GM11168 (cell line): ENCODE data around the gene PELI3.

ENCODE experiments used
- in situ Hi-C: fragments of 300-500 bp; cut with MboI; formaldehyde crosslinking; loops from one replicate; pipeline ENCODE4 v1.12.0; 2022; ENCODE audit warnings: low sequenced_read_pairs; ENCODE audit not compliant: unreplicated experiment

Gene PELI3

GRCh38 chr11:66494935-66495334, 28.2 kb downstream of the PELI3 start:
- in situ Hi-C loops, result no loop called here

GRCh38 chr11:66495401-66495854, 28.7 kb downstream of the PELI3 start:
- in situ Hi-C loops, result no loop called here

- in situ Hi-C loops, result no loop called here
These were observed 30.5 kb downstream of the PELI3 start for GRCh38 chr11:66497206-66497605.

- in situ Hi-C loops, result no loop called here
These were observed 31.8 kb downstream of the PELI3 start for GRCh38 chr11:66498506-66498905.

- in situ Hi-C loops, result no loop called here
These were observed 38.6 kb downstream of the PELI3 start for GRCh38 chr11:66505276-66505816.

- in situ Hi-C loops, result no loop called here
These were observed 42.4 kb downstream of the PELI3 start for GRCh38 chr11:66509131-66509561.

- in situ Hi-C loops, result no loop called here
These were observed 43.7 kb downstream of the PELI3 start, which contains the start of gene BBS1 for GRCh38 chr11:66510271-66510989. Gene BBS1, plus strand, starts transcription at chr11:66510635. Its CDS starts 25 bp downstream, at chr11:66510660.

- in situ Hi-C loops, result no loop called here
These were observed 44.3 kb downstream of the PELI3 start for GRCh38 chr11:66510990-66511339.

- in situ Hi-C loops, result no loop called here
These were observed 56.9 kb downstream of the PELI3 start for GRCh38 chr11:66523611-66524010.

- in situ Hi-C loops, result no loop called here
These were observed 57.8 kb downstream of the PELI3 start for GRCh38 chr11:66524304-66525040.
